GM12801 (cell line): ENCODE data around the gene NDUFS2.

ENCODE experiments used
- CTCF ChIP-seq: IDR thresholded peaks from one replicate; pipeline ENCODE4 v1.5.1; 2011; ENCODE audit warnings: control low read depth; ENCODE audit not compliant: insufficient read length; ENCODE audit errors: extremely low read depth

NDUFS2 gene

GRCh38 chr1:161165742-161166668 is 36.2 kb upstream of the NDUFS2 start, which contains the start of gene PPOX:
TSS of gene PPOX (plus strand) at chr1:161166426. CDS start at chr1:161166848, 422 bp downstream.
- TF ChIP-seq CTCF = no peak

GRCh38 chr1:161166669-161167548 is 35.3 kb upstream of the NDUFS2 start:
- TF ChIP-seq CTCF = no peak

- no peak for TF ChIP-seq CTCF
These were observed 33.3 kb upstream of the NDUFS2 start for GRCh38 chr1:161168906-161169305.

GRCh38 chr1:161171191-161171590 is 31.0 kb upstream of the NDUFS2 start:
- no peak for TF ChIP-seq CTCF

- no peak for TF ChIP-seq CTCF
These were observed 30.5 kb upstream of the NDUFS2 start for GRCh38 chr1:161171696-161172095.

- no peak for TF ChIP-seq CTCF
These were observed 29.8 kb upstream of the NDUFS2 start for GRCh38 chr1:161172349-161172748.

GRCh38 chr1:161172776-161173376 is 29.3 kb upstream of the NDUFS2 start:
- TF ChIP-seq CTCF = no peak
